ENCODE data around the gene EPN3.

EPN3 gene

GRCh38 chr17:50550661-50551432 is 18.3 kb downstream of the EPN3 start:
- DNase-seq (ENCODE audit: low read depth): peak; percentile 85

- DNase-seq (ENCODE audit: low read depth): no peak
Measured at GRCh38 chr17:50551433-50551815, 18.9 kb downstream of the EPN3 start.

GRCh38 chr17:50551884-50552283 is 19.3 kb downstream of the EPN3 start:
- no peak for DNase-seq (ENCODE audit: low read depth)

GRCh38 chr17:50554201-50554600 is 21.7 kb downstream of the EPN3 start:
- DNase-seq (ENCODE audit: low read depth): no peak

- DNase-seq (ENCODE audit: low read depth): peak; percentile 8
Measured at GRCh38 chr17:50556803-50557202, 24.3 kb downstream of the EPN3 start.

GRCh38 chr17:50557630-50558029 is 25.1 kb downstream of the EPN3 start:
- DNase-seq (ENCODE audit: low read depth): no peak

GRCh38 chr17:50558091-50558490 is 25.6 kb downstream of the EPN3 start:
- DNase-seq (ENCODE audit: low read depth): no peak

GRCh38 chr17:50558581-50558940 is 26.0 kb downstream of the EPN3 start:
- DNase-seq (ENCODE audit: low read depth): no peak

GRCh38 chr17:50558941-50559614 is 26.5 kb downstream of the EPN3 start:
- DNase-seq (ENCODE audit: low read depth): no peak

- peak; percentile 57 for DNase-seq (ENCODE audit: low read depth)
Measured at GRCh38 chr17:50559674-50560184, 27.2 kb downstream of the EPN3 start.

GRCh38 chr17:50560185-50560824 is 27.8 kb downstream of the EPN3 start, which contains the start of gene CACNA1G:
Gene CACNA1G, plus strand, starts transcription at chr17:50560715. Its CDS starts 745 bp downstream, at chr17:50561460.
- peak; percentile 86 for DNase-seq (ENCODE audit: low read depth)

- no peak for DNase-seq (ENCODE audit: low read depth)
Measured at GRCh38 chr17:50560931-50561745, 28.6 kb downstream of the EPN3 start.

- DNase-seq (ENCODE audit: low read depth): no peak
Measured at GRCh38 chr17:50561746-50562141, 29.2 kb downstream of the EPN3 start.

- DNase-seq (ENCODE audit: low read depth): no peak
Measured at GRCh38 chr17:50562242-50563091, 29.9 kb downstream of the EPN3 start.

- no peak for DNase-seq (ENCODE audit: low read depth)
Measured at GRCh38 chr17:50563092-50563511, 30.6 kb downstream of the EPN3 start.

GRCh38 chr17:50564916-50565315 is 32.4 kb downstream of the EPN3 start:
- peak; percentile 94 for DNase-seq (ENCODE audit: low read depth)

GRCh38 chr17:50565402-50566350 is 33.1 kb downstream of the EPN3 start:
- DNase-seq (ENCODE audit: low read depth): no peak

- DNase-seq (ENCODE audit: low read depth): no peak
Measured at GRCh38 chr17:50566886-50567285, 34.4 kb downstream of the EPN3 start.

- DNase-seq (ENCODE audit: low read depth): no peak
Measured at GRCh38 chr17:50568659-50569058, 36.1 kb downstream of the EPN3 start.

GRCh38 chr17:50569592-50569991 is 37.1 kb downstream of the EPN3 start:
- DNase-seq (ENCODE audit: low read depth): no peak
